Chondrocyte (in vitro differentiated cells): ENCODE data around the gene GALNT14. TPM values are rescaled to one million over a fixed set of nuclear protein-coding genes. Genes with fewer than 3 reads are reported as not detected.
"Not testable (repeated sequence)": the region's sequence is repeated elsewhere in the genome, so short reads cannot be mapped to it uniquely, and the experiment has no call there.

Experiments
- DNase-seq: peaks from one replicate; pipeline ENCODE4 v3.0.0; 2021; ENCODE audit warnings: mixed read lengths, low spot score
- H3K27ac Mint-ChIP-seq: one replicate; pipeline ENCODE4 v1.8.0; 2021; ENCODE audit warnings: mild to moderate bottlenecking, moderate library complexity, mixed read lengths; ENCODE audit not compliant: unreplicated experiment
- H3K27me3 Mint-ChIP-seq: 2 replicates; pipeline ENCODE4 v1.8.0; 2021; ENCODE audit warnings: low read depth, mixed read lengths
- H3K36me3 Mint-ChIP-seq: 2 replicates; pipeline ENCODE4 v1.8.0; 2021; ENCODE audit warnings: low read depth, mixed read lengths
- H3K4me1 Mint-ChIP-seq: 2 replicates; pipeline ENCODE4 v1.8.0; 2021; ENCODE audit warnings: low read depth, mild to moderate bottlenecking, mixed read lengths
- H3K4me3 Mint-ChIP-seq: one replicate; pipeline ENCODE4 v1.8.0; 2021; ENCODE audit warnings: mild to moderate bottlenecking, moderate library complexity, mixed read lengths; ENCODE audit not compliant: unreplicated experiment
- H3K9me3 Mint-ChIP-seq: 2 replicates; pipeline ENCODE4 v1.8.0; 2021; ENCODE audit warnings: low read depth, mixed read lengths
- total RNA-seq: library from RNA; stranded (reverse); gene quantifications from 3 replicates; pipeline ENCODE4 v1.2.1, GENCODE V29; 2021
- TF ChIP-seq, protein P1 (sequence below): fragments of 200-600 bp; sonication (generic); IDR thresholded peaks from 2 replicates; pipeline ENCODE4 v1.5.0; 2021; ENCODE audit warnings: antibody characterized with exemption, mild to moderate bottlenecking, moderate library complexity

The GALNT14 gene
- total RNA-seq, 1 donor from 2014 or later, result 17.8 TPM

- peaks cover 1% of the 10 kb centered on the region for H3K36me3 Mint-ChIP-seq
- no peaks in the 10 kb centered on the region for H3K27me3 Mint-ChIP-seq
- no peaks in the 10 kb centered on the region for H3K4me1 Mint-ChIP-seq
Observed at GRCh38 chr2:30911327-30911726, 226.9 kb downstream of the GALNT14 start.

GRCh38 chr2:30910686-30911085 is 227.6 kb downstream of the GALNT14 start:
- H3K27ac Mint-ChIP-seq, result no peak overlapping the region
- H3K4me3 Mint-ChIP-seq, result no peak overlapping the region
- H3K9me3 Mint-ChIP-seq, result peaks cover 3% of the 10 kb centered on the region
- H3K36me3 Mint-ChIP-seq, result peaks cover 1% of the 10 kb centered on the region
- TF ChIP-seq, protein P1, sequence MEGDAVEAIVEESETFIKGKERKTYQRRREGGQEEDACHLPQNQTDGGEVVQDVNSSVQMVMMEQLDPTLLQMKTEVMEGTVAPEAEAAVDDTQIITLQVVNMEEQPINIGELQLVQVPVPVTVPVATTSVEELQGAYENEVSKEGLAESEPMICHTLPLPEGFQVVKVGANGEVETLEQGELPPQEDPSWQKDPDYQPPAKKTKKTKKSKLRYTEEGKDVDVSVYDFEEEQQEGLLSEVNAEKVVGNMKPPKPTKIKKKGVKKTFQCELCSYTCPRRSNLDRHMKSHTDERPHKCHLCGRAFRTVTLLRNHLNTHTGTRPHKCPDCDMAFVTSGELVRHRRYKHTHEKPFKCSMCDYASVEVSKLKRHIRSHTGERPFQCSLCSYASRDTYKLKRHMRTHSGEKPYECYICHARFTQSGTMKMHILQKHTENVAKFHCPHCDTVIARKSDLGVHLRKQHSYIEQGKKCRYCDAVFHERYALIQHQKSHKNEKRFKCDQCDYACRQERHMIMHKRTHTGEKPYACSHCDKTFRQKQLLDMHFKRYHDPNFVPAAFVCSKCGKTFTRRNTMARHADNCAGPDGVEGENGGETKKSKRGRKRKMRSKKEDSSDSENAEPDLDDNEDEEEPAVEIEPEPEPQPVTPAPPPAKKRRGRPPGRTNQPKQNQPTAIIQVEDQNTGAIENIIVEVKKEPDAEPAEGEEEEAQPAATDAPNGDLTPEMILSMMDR, result no peak
- no peak for DNase-seq
- H3K27me3 Mint-ChIP-seq, result no peaks in the 10 kb centered on the region
- H3K4me1 Mint-ChIP-seq, result no peaks in the 10 kb centered on the region

More at GRCh38 chr2:30911327-30911726, 226.9 kb downstream of the GALNT14 start:
- Mint-ChIP-seq H3K9me3 (peaks cover 3% of the 10 kb centered on the region), H3K27ac (no peak overlapping the region), H3K4me3 (no peak overlapping the region)
- TF ChIP-seq, protein P1, result no peak
- DNase-seq, result no peak

- not testable (repeated sequence) for H3K27me3 Mint-ChIP-seq, H3K4me3 Mint-ChIP-seq, DNase-seq, H3K27ac Mint-ChIP-seq, H3K36me3 Mint-ChIP-seq, H3K4me1 Mint-ChIP-seq, H3K9me3 Mint-ChIP-seq
Observed at GRCh38 chr2:30904437-30904836, 233.8 kb downstream of the GALNT14 start.

GRCh38 chr2:30903326-30903725 is 234.9 kb downstream of the GALNT14 start:
- TF ChIP-seq, protein P1, result no peak
- no peaks in the 10 kb centered on the region for H3K36me3 Mint-ChIP-seq
- H3K27me3 Mint-ChIP-seq, result peaks cover 2% of the 10 kb centered on the region
- H3K9me3 Mint-ChIP-seq, result peaks cover 8% of the 10 kb centered on the region
- H3K4me3 Mint-ChIP-seq, result no peak overlapping the region
- H3K27ac Mint-ChIP-seq, result no peak overlapping the region
- no peaks in the 10 kb centered on the region for H3K4me1 Mint-ChIP-seq
- DNase-seq, result no peak

DNA sequence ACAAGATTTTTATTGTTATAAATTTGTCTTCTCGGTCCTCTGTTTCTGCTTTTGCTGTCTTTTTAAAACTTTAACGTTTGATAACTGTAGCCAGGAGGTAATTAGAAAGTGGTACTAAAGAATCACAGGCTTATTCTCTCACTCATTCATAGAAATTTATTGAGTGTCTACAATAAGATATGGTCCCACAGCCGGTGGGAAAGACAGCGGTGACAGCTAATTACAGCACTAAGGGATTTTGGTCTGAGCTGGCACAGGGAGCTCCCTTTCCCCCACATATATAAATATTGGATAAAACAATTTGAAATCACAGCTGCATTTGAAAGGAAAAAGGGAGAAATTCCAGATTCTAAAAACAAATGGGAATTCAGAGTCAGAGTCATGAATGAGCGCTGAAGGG is 237.9 kb downstream of the GALNT14 start:
- H3K27me3 Mint-ChIP-seq, result peaks cover 2% of the 10 kb centered on the region
- H3K36me3 Mint-ChIP-seq, result no peaks in the 10 kb centered on the region
- peaks cover 5% of the 10 kb centered on the region for H3K9me3 Mint-ChIP-seq
- TF ChIP-seq, protein P1, result no peak
- H3K4me1 Mint-ChIP-seq, result no peaks in the 10 kb centered on the region
- H3K4me3 Mint-ChIP-seq, result no peak overlapping the region
- H3K27ac Mint-ChIP-seq, result no peak overlapping the region
- DNase-seq, result no peak

GRCh38 chr2:30899516-30900054 is 238.7 kb downstream of the GALNT14 start:
- TF ChIP-seq, protein P1, result no peak
- DNase-seq, result no peak
- Mint-ChIP-seq H3K27me3 (peaks cover 5% of the 10 kb centered on the region), H3K36me3 (no peaks in the 10 kb centered on the region), H3K4me3 (no peak overlapping the region), H3K27ac (no peak overlapping the region), H3K9me3 (peaks cover 5% of the 10 kb centered on the region), H3K4me1 (no peaks in the 10 kb centered on the region)
